IMR-90 (cell line): Measurements from ENCODE around the gene CEACAM1. TPM values are rescaled to one million over a fixed set of nuclear protein-coding genes. Genes with fewer than 3 reads are reported as not detected.

Experiments
- ATAC-seq: fragments of 200-7000 bp; cut with Tn5 transposase; 2 replicates; pipeline ENCODE4 v1.9.1; 2020; ENCODE audit warnings: low read depth, mild to moderate bottlenecking, moderate library complexity
- BruUV-seq: library from RNA; stranded (reverse); fragments of 400-500 nt; replicated peaks from 2 replicates; lab custom pipeline; 2021; lab: Mats Ljungman, UMichigan
- CTCF ChIA-PET: fragments of 300-600 bp; formaldehyde crosslinking; extraction: SDS; loops from one replicate; lab custom pipeline; 2021; ENCODE audit warnings: antibody characterized with exemption; lab: Yijun Ruan, JAX
- POLR2A ChIA-PET: fragments of 300-600 bp; sonication (Branson Sonifier 250); formaldehyde crosslinking; loops from one replicate; lab custom pipeline; 2022; ENCODE audit warnings: antibody characterized with exemption; ENCODE audit not compliant: unreplicated experiment; lab: Charles Lee
- DNase-seq: peaks from one replicate; pipeline ENCODE4 v3.0.0; 2013
- H2AFZ ChIP-seq: replicated peaks from 2 replicates; pipeline ENCODE3; 2013; ENCODE audit warnings: low read length, mild to moderate bottlenecking; ENCODE audit not compliant: poor library complexity
- H2AK5ac ChIP-seq: 2 replicates; pipeline ENCODE4 v1.6.1; 2013; ENCODE audit warnings: low read depth, low read length, inconsistent platforms
- H2AK9ac ChIP-seq: replicated peaks from 2 replicates; pipeline ENCODE3; 2013; ENCODE audit warnings: mild to moderate bottlenecking, low read depth, low read length, moderate library complexity; ENCODE audit not compliant: poor library complexity
- H2BK120ac ChIP-seq: 2 replicates; pipeline ENCODE4 v1.6.1; 2013; ENCODE audit warnings: low read depth, low read length, inconsistent platforms
- H2BK15ac ChIP-seq: 3 replicates; pipeline ENCODE4 v1.6.1; 2013; ENCODE audit warnings: low read depth, low read length, inconsistent platforms
- H2BK20ac ChIP-seq: 2 replicates; pipeline ENCODE4 v1.6.1; 2013; ENCODE audit warnings: low read depth, mild to moderate bottlenecking, inconsistent platforms, low read length, moderate library complexity
- H2BK5ac ChIP-seq: 2 replicates; pipeline ENCODE4 v1.6.1; 2013; ENCODE audit warnings: mild to moderate bottlenecking, low read depth, low read length, inconsistent platforms; ENCODE audit not compliant: poor library complexity, severe bottlenecking
- H3K14ac ChIP-seq: replicated peaks from 2 replicates; pipeline ENCODE4 v1.6.1; 2013; ENCODE audit warnings: low read depth, low read length, inconsistent platforms
- H3K18ac ChIP-seq: 2 replicates; pipeline ENCODE4 v1.6.1; 2013; ENCODE audit warnings: low read depth, low read length, control low read depth
- H3K23ac ChIP-seq: 2 replicates; pipeline ENCODE4 v1.6.1; 2013; ENCODE audit warnings: low read depth, low read length, inconsistent platforms
- H3K27ac ChIP-seq: 2 replicates; pipeline ENCODE4 v1.5.1; 2013; ENCODE audit warnings: mild to moderate bottlenecking, control low read depth, low read length; ENCODE audit not compliant: insufficient read depth
- H3K27me3 ChIP-seq: 2 replicates; pipeline ENCODE4 v1.6.1; 2013; ENCODE audit warnings: low read length; ENCODE audit not compliant: control insufficient read depth, insufficient read depth
- H3K36me3 ChIP-seq: 2 replicates; pipeline ENCODE4 v1.6.1; 2013; ENCODE audit warnings: low read length, mixed read lengths; ENCODE audit not compliant: control insufficient read depth, insufficient read depth
- H3K4ac ChIP-seq: 2 replicates; pipeline ENCODE4 v1.6.1; 2013; ENCODE audit warnings: low read depth, low read length, inconsistent platforms
- H3K4me1 ChIP-seq: 2 replicates; pipeline ENCODE4 v1.6.1; 2013; ENCODE audit warnings: low read length, mixed read lengths; ENCODE audit not compliant: control insufficient read depth, insufficient read depth
- H3K4me2 ChIP-seq: 2 replicates; pipeline ENCODE4 v1.6.1; 2013; ENCODE audit warnings: low read depth, mild to moderate bottlenecking, control low read depth, low read length, moderate library complexity
- H3K4me3 ChIP-seq: 2 replicates; pipeline ENCODE4 v1.5.1; 2013; ENCODE audit warnings: low read depth, mild to moderate bottlenecking, control low read depth, low read length, moderate library complexity; ENCODE audit not compliant: insufficient read depth
- H3K56ac ChIP-seq: 2 replicates; pipeline ENCODE4 v1.6.1; 2013; ENCODE audit warnings: low read length, inconsistent platforms; ENCODE audit not compliant: insufficient read depth; ENCODE audit errors: extremely low read depth
- H3K79me1 ChIP-seq, 2 experiments: 2 replicates each; pipeline ENCODE4 v1.6.1; 2013; ENCODE audit warnings: low read length in 2 of 2, inconsistent platforms in 1 of 2, low read depth in 1 of 2
- H3K9ac ChIP-seq: 2 replicates; pipeline ENCODE4 v1.6.1; 2013; ENCODE audit warnings: low read depth, low read length, control low read depth
- H3K9me1 ChIP-seq: 2 replicates; pipeline ENCODE4 v1.6.1; 2013; ENCODE audit warnings: low read length, inconsistent platforms; ENCODE audit not compliant: insufficient read depth
- H3K9me3 ChIP-seq: 2 replicates; pipeline ENCODE4 v1.6.1; 2013; ENCODE audit warnings: low read length; ENCODE audit not compliant: control insufficient read depth, insufficient read depth
- H4K20me1 ChIP-seq: 2 replicates; pipeline ENCODE4 v1.6.1; 2013; ENCODE audit warnings: low read length, inconsistent platforms; ENCODE audit not compliant: insufficient read depth
- H4K5ac ChIP-seq: 2 replicates; pipeline ENCODE4 v1.6.1; 2013; ENCODE audit warnings: mild to moderate bottlenecking, low read depth, low read length, control low read depth
- H4K8ac ChIP-seq, 2 experiments: 2 replicates each; pipeline ENCODE4 v1.6.1; 2013; ENCODE audit warnings: low read depth in 2 of 2, low read length in 2 of 2, control low read depth in 1 of 2, inconsistent platforms in 1 of 2
- H4K91ac ChIP-seq: 2 replicates; pipeline ENCODE4 v1.6.1; 2013; ENCODE audit warnings: low read depth, low read length, inconsistent platforms; ENCODE audit not compliant: insufficient read depth
- BHLHE40 ChIP-seq: fragments of 150-350 bp; IDR thresholded peaks from 2 replicates; pipeline ENCODE4 v1.6.1; 2016; ENCODE audit warnings: mild to moderate bottlenecking, low read depth, low read length
- CEBPB ChIP-seq: IDR thresholded peaks from 2 replicates; pipeline ENCODE4 v1.6.1; 2012; ENCODE audit warnings: low read depth, low read length, improper control_type of control experiment
- CHD1 ChIP-seq: IDR thresholded peaks from 2 replicates; pipeline ENCODE4 v1.6.1; 2012; ENCODE audit warnings: low read depth, low read length, improper control_type of control experiment
- FOS ChIP-seq: fragments of 150-350 bp; IDR thresholded peaks from 2 replicates; pipeline ENCODE4 v1.6.1; 2016; ENCODE audit warnings: low read depth, low read length
- MAFK ChIP-seq: IDR thresholded peaks from 2 replicates; pipeline ENCODE4 v1.6.1; 2012; ENCODE audit warnings: low read depth, low read length, improper control_type of control experiment
- MAZ ChIP-seq: IDR thresholded peaks from 2 replicates; pipeline ENCODE4 v1.6.1; 2012; ENCODE audit warnings: low read depth, mild to moderate bottlenecking, low read length, improper control_type of control experiment, moderate library complexity, borderline replicate concordance
- MXI1 ChIP-seq: IDR thresholded peaks from 2 replicates; pipeline ENCODE4 v1.6.1; 2012; ENCODE audit warnings: low read depth, mild to moderate bottlenecking, low read length, moderate library complexity, borderline replicate concordance
- NFE2L2 ChIP-seq: fragments of 150-350 bp; IDR thresholded peaks from 2 replicates; pipeline ENCODE4 v1.6.1; 2016; ENCODE audit warnings: low read depth, mild to moderate bottlenecking, low read length
- POLR2A ChIP-seq: IDR thresholded peaks from 2 replicates; pipeline ENCODE4 v1.6.1; 2012; ENCODE audit warnings: mild to moderate bottlenecking, low read depth, low read length
- RAD21 ChIP-seq: IDR thresholded peaks from 2 replicates; pipeline ENCODE4 v1.6.1; 2012; ENCODE audit warnings: low read length, improper control_type of control experiment
- RCOR1 ChIP-seq: IDR thresholded peaks from 2 replicates; pipeline ENCODE4 v1.6.1; 2012; ENCODE audit warnings: mild to moderate bottlenecking, low read length, improper control_type of control experiment; ENCODE audit not compliant: insufficient replicate concordance
- RFX5 ChIP-seq: IDR thresholded peaks from 2 replicates; pipeline ENCODE4 v1.8.0; 2012; ENCODE audit warnings: low read depth, mild to moderate bottlenecking, low read length, moderate library complexity
- SMC3 ChIP-seq: fragments of 150-350 bp; IDR thresholded peaks from 2 replicates; pipeline ENCODE4 v1.6.1; 2016; ENCODE audit warnings: low read depth, mild to moderate bottlenecking, antibody characterized with exemption, low read length, moderate library complexity
- WGBS, 2 experiments: methylation state at CpG; one replicate each; pipeline versions ENCODE4 v1.1.5 to v1.1.7; 2013; ENCODE audit warnings: missing lambda C conversion rate in 2 of 2; ENCODE audit not compliant: insufficient read length in 1 of 2; ENCODE audit errors: extremely low coverage in 2 of 2; 5-methylcytosine and 5-hydroxymethylcytosine counted together
- dilution Hi-C: fragments of 300-500 bp; cut with HindIII; formaldehyde crosslinking; loops from one replicate; pipeline ENCODE4 v1.14.3; 2018; ENCODE audit warnings: low sequenced_read_pairs; ENCODE audit not compliant: unreplicated experiment
- in situ Hi-C: fragments of 300-500 bp; cut with MboI; formaldehyde crosslinking; loops from 3 replicates; pipeline ENCODE4 v1.14.3; 2019; ENCODE audit warnings: low sequenced_read_pairs, inconsistent platforms, mixed read lengths
- intact Hi-C: fragments of 100-400 bp; cut with micrococcal nuclease; formaldehyde crosslinking; loops from 2 replicates; pipeline ENCODE4 v1.10.0; 2022
- polyA plus RNA-seq, 3 experiments: library from polyadenylated mRNA; depleted of rRNA; stranded (reverse); fragments of >200 nt; gene quantifications; 2 replicates each; pipeline ENCODE4 v1.2.3, GENCODE V29; 2012; ENCODE audit warnings: low replicate concordance in 1 of 3
- total RNA-seq: library from RNA; depleted of rRNA; stranded (reverse); fragments of >200 nt; gene quantifications from 2 replicates; pipeline ENCODE4 v1.2.3, GENCODE V29; 2012
- TF ChIP-seq, protein P1 (sequence below): fragments of 150-350 bp; IDR thresholded peaks from 2 replicates; pipeline ENCODE4 v1.6.1; 2017; ENCODE audit warnings: mild to moderate bottlenecking, antibody characterized with exemption, low read length, low read depth
- TF ChIP-seq, protein P2 (sequence below): conservative IDR thresholded peaks from 2 replicates; pipeline ENCODE4 v1.5.1; 2012; ENCODE audit warnings: mild to moderate bottlenecking, low read depth, low read length, improper control_type of control experiment
- TF ChIP-seq, protein P3 (sequence below): fragments of 150-350 bp; IDR thresholded peaks from 2 replicates; pipeline ENCODE4 v1.6.1; 2016; ENCODE audit warnings: low read depth, mild to moderate bottlenecking, low read length, moderate library complexity, borderline replicate concordance

The CEACAM1 gene
- total and polyA plus RNA-seq, 2 of the 4 experiments (the other 2 are of a cell fraction), result not detected

DNA sequence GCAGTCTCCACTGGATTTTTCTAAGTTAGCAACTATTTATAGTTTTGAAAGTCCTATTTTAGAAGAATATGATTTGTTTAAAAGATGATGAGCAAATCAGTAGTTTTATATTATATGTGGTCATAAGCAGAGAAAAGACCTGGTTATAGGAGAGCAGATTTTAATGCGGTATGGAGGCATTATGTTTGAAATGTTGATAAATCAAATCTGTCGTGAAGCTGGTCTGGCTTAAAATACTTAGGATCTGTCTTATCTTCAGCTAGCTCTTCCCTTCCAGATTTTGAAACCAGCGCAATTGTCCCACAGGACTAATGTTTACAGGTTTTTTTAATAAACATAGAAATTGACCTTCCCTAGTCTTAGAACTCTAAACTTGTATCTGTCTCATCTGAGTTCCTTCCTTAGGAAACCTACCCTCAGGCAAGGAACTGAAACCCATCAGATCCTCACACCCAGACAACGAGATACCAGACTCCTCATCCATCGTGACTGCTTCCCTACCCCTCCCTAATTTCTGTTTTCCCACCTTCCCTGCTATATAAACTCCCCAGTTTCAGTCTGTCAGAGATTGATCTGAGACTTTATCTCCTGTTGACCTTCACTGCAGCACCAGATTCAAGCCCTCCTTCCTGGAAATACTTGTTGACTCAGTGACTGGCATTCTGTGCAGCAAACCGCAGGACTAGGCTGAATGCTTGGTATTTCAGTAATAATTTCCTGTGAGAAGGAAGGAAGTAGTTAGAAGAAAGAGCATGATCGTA lies 47.8 kb downstream of the CEACAM1 start:
- no CpG with 5 or more reads among the region's 7 CpGs for WGBS, 2 experiments
- Histone ChIP-seq H4K20me1 (no peaks in the 10 kb centered on the region), H3K27ac (no peak overlapping the region), H3K27me3 (peaks cover 2% of the 10 kb centered on the region; the same call in 1 of the 2 replicates), H2BK5ac (no peak overlapping the region), H2AK5ac (no peak overlapping the region), H3K4me2 (peak overlapping the region; percentile 71; the same call in 1 of the 2 replicates), H4K5ac (no peak overlapping the region), H2BK15ac (no peak overlapping the region), H3K4ac (no peak overlapping the region), H3K4me3 (no peak overlapping the region), H3K79me1 (no peaks in the 10 kb centered on the region), H3K36me3 (no peaks in the 10 kb centered on the region), H3K9me1 (no peaks in the 10 kb centered on the region; the same call in 1 of the 2 replicates), H3K9me3 (no peaks in the 10 kb centered on the region), H3K14ac (no peak overlapping the region), H3K9ac (no peak overlapping the region), H3K56ac (no peak overlapping the region), H2BK120ac (no peak overlapping the region), H4K91ac (no peak overlapping the region), H4K8ac (no peak overlapping the region), H2AK9ac (no peak overlapping the region), H2AFZ (no peak overlapping the region), H3K18ac (no peak overlapping the region), H3K23ac (no peak overlapping the region), H2BK20ac (no peak overlapping the region), H3K4me1 (no peaks in the 10 kb centered on the region)
- in situ Hi-C loops (no loop called here), dilution Hi-C loops (no loop called here), intact Hi-C loops (no loop called here)
- no peak for TF ChIP-seq MXI1
- TF ChIP-seq RCOR1, result no peak
- TF ChIP-seq CEBPB, result no peak
- no peak for TF ChIP-seq CHD1
- no peak for TF ChIP-seq FOS
- TF ChIP-seq, protein P1, sequence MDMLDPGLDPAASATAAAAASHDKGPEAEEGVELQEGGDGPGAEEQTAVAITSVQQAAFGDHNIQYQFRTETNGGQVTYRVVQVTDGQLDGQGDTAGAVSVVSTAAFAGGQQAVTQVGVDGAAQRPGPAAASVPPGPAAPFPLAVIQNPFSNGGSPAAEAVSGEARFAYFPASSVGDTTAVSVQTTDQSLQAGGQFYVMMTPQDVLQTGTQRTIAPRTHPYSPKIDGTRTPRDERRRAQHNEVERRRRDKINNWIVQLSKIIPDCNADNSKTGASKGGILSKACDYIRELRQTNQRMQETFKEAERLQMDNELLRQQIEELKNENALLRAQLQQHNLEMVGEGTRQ, result no peak
- no peak for TF ChIP-seq NFE2L2
- TF ChIP-seq, protein P2, sequence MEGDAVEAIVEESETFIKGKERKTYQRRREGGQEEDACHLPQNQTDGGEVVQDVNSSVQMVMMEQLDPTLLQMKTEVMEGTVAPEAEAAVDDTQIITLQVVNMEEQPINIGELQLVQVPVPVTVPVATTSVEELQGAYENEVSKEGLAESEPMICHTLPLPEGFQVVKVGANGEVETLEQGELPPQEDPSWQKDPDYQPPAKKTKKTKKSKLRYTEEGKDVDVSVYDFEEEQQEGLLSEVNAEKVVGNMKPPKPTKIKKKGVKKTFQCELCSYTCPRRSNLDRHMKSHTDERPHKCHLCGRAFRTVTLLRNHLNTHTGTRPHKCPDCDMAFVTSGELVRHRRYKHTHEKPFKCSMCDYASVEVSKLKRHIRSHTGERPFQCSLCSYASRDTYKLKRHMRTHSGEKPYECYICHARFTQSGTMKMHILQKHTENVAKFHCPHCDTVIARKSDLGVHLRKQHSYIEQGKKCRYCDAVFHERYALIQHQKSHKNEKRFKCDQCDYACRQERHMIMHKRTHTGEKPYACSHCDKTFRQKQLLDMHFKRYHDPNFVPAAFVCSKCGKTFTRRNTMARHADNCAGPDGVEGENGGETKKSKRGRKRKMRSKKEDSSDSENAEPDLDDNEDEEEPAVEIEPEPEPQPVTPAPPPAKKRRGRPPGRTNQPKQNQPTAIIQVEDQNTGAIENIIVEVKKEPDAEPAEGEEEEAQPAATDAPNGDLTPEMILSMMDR, result no peak
- no peak for TF ChIP-seq RAD21
- TF ChIP-seq, protein P3, sequence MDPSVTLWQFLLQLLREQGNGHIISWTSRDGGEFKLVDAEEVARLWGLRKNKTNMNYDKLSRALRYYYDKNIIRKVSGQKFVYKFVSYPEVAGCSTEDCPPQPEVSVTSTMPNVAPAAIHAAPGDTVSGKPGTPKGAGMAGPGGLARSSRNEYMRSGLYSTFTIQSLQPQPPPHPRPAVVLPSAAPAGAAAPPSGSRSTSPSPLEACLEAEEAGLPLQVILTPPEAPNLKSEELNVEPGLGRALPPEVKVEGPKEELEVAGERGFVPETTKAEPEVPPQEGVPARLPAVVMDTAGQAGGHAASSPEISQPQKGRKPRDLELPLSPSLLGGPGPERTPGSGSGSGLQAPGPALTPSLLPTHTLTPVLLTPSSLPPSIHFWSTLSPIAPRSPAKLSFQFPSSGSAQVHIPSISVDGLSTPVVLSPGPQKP, result no peak
- no peak for TF ChIP-seq MAFK
- no peak for TF ChIP-seq SMC3
- TF ChIP-seq POLR2A, result no peak
- no peak for TF ChIP-seq MAZ
- TF ChIP-seq RFX5, result no peak
- no peak for TF ChIP-seq BHLHE40
- ATAC-seq (peak; percentile 94), DNase-seq (peak; percentile 47)
- CTCF ChIA-PET, result no interaction called here
- BruUV-seq, result no TSS peak
- POLR2A ChIA-PET, result no interaction called here
